Adrenal gland (tissue), 5 donors: Measurements from ENCODE around the gene ARPP21.

Experiments
- CTCF ChIP-seq, 6 experiments: fragments of 450-650 bp in 4 of 6; fragments of 200-600 bp in 2 of 6; sonication (generic) in 1 of 6; IDR thresholded peaks; 1 replicate in 5 of 6; 2 replicates in 1 of 6; pipeline versions ENCODE4 v1.5.1 to v1.8.0; 2016 to 2021; ENCODE audit warnings: antibody characterized with exemption in 6 of 6, mild to moderate bottlenecking in 2 of 6, moderate library complexity in 1 of 6
- POLR2A ChIP-seq, 2 donors: fragments of 450-650 bp; IDR thresholded peaks; one replicate each; pipeline ENCODE4 v1.6.1; 2017; ENCODE audit warnings: antibody characterized with exemption in 2 of 2, mild to moderate bottlenecking in 2 of 2, moderate library complexity in 1 of 2
- donor health status: DM: no; HTN: no; CAD: no.

DNA sequence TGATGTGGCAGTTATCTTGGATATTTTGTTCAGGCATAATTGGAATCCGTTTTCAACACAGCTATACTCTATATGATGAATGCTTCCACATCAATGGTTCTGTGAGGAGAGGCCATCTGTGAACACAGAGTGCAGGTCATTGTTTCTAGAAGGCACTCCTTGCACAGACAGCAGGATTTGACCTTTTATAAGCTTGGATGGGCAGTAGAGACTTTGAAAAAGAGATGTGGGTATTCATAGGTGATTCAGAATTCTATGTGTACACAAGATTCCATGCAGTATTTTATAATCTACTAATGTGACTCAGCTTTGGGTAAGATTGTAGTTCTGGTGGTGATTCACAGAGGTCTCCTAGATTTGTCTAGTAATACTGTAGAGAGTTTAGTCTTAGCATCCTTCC lies 12.5 kb downstream of the ARPP21 start:
- TF ChIP-seq CTCF (IDR thresholded peaks at IDR 0.05) (no peak), POLR2A (IDR thresholded peaks at IDR 0.05) (no peak)
